HepG2 (cell line): ENCODE data around the gene PTPRM. TPM values are rescaled to one million over a fixed set of nuclear protein-coding genes. Genes with fewer than 3 reads are reported as not detected.

Experiments
- ATAC-seq: fragments of 200-7000 bp; cut with Tn5 transposase; 3 replicates; pipeline ENCODE4 v1.9.1; 2020; ENCODE audit warnings: mild to moderate bottlenecking, moderate library complexity
- BruUV-seq: library from RNA; stranded (reverse); fragments of 400-500 nt; replicated peaks from 2 replicates; lab custom pipeline; 2021; lab: Mats Ljungman, UMichigan
- CTCF ChIA-PET: fragments of 300-600 bp; formaldehyde crosslinking; extraction: SDS; loops from one replicate; lab custom pipeline; 2021; ENCODE audit warnings: low total read pairs, inconsistent platforms, low intra/inter-chr PET ratio; lab: Yijun Ruan, JAX
- POLR2A ChIA-PET: fragments of 350-600 bp; sonication (Branson Sonifier 250); formaldehyde crosslinking; loops from one replicate; lab custom pipeline; 2020; ENCODE audit warnings: antibody characterized with exemption, inconsistent platforms; lab: Yijun Ruan, JAX
- DNase-seq: peaks from one replicate; pipeline ENCODE4 v3.0.0-alpha.2; 2015; ENCODE audit warnings: low spot score
- FAIRE-seq: peaks from 3 replicates; lab custom pipeline; 2011; peaks lifted over from hg19 to GRCh38; lab: Jason Lieb, UNC
- H2AFZ ChIP-seq: one replicate; pipeline ENCODE4 v1.6.1; 2011; ENCODE audit warnings: low read length, inconsistent platforms
- H3K27ac ChIP-seq: fragments of 300-600 bp; 3 replicates; pipeline ENCODE4 v1.8.0; 2011; ENCODE audit warnings: mixed run types, mild to moderate bottlenecking, mixed read lengths, low read length, inconsistent platforms; ENCODE audit not compliant: insufficient read depth; ENCODE audit errors: extremely low read length
- H3K27me3 ChIP-seq, 2 experiments: fragments of 200-600 bp in 1 of 2; 2 replicates in 1 of 2; 3 replicates in 1 of 2; pipeline versions ENCODE4 v1.6.0 to v1.8.0; 2011; ENCODE audit warnings: low read length in 2 of 2, mild to moderate bottlenecking in 2 of 2, moderate library complexity in 2 of 2, inconsistent platforms in 1 of 2; ENCODE audit not compliant: insufficient read depth in 2 of 2, control insufficient read depth in 1 of 2
- H3K36me3 ChIP-seq, 2 experiments: fragments of 200-600 bp in 1 of 2; replicated peaks in 1 of 2; 2 replicates in 1 of 2; 3 replicates in 1 of 2; pipeline versions ENCODE4 v1.5.1 to v1.8.0; 2011; ENCODE audit warnings: low read length in 2 of 2, inconsistent platforms in 1 of 2; ENCODE audit not compliant: insufficient read depth in 2 of 2, control insufficient read depth in 1 of 2
- H3K4me1 ChIP-seq: 2 replicates; pipeline ENCODE4 v1.5.1; 2012; ENCODE audit warnings: low read length, inconsistent platforms; ENCODE audit not compliant: insufficient read depth
- H3K4me2 ChIP-seq: 2 replicates; pipeline ENCODE4 v1.6.0; 2011; ENCODE audit warnings: low read depth, low read length, inconsistent platforms
- H3K4me3 ChIP-seq, 3 experiments: fragments of 200-600 bp in 1 of 3; sonication (generic), shearing (Covaris generic) in 1 of 3; replicated peaks in 1 of 3; 2 replicates each; pipeline ENCODE4 v1.5.1; 2011 to 2016; ENCODE audit warnings: low read length in 3 of 3, inconsistent platforms in 2 of 3, low read depth in 2 of 3, mild to moderate bottlenecking in 2 of 3, control low read depth in 1 of 3, mixed read lengths in 1 of 3; ENCODE audit not compliant: insufficient read depth in 1 of 3
- H3K79me2 ChIP-seq: one replicate; pipeline ENCODE4 v1.6.1; 2011; ENCODE audit warnings: low read length, inconsistent platforms; ENCODE audit not compliant: insufficient read depth
- H3K9ac ChIP-seq: 2 replicates; pipeline ENCODE4 v1.6.0; 2011; ENCODE audit warnings: mild to moderate bottlenecking, low read depth, low read length, inconsistent platforms; ENCODE audit not compliant: insufficient read depth
- H3K9me3 ChIP-seq: 2 replicates; pipeline ENCODE4 v1.5.1; 2012; ENCODE audit warnings: mild to moderate bottlenecking, low read length
- H4K20me1 ChIP-seq: 2 replicates; pipeline ENCODE4 v1.6.0; 2011; ENCODE audit warnings: inconsistent platforms, mild to moderate bottlenecking, low read length, moderate library complexity; ENCODE audit not compliant: insufficient read depth
- ADNP ChIP-seq: sonication (generic); formaldehyde crosslinking; IDR thresholded peaks from 2 replicates; pipeline ENCODE4 v1.4.0; 2020; ENCODE audit warnings: missing genetic modification reagents
- ARID2 ChIP-seq: sonication (generic); formaldehyde crosslinking; IDR thresholded peaks from 2 replicates; pipeline ENCODE4 v1.8.1; 2022; ENCODE audit warnings: mild to moderate bottlenecking, missing genetic modification reagents, borderline replicate concordance
- ATF1 ChIP-seq: IDR thresholded peaks from 2 replicates; pipeline ENCODE4 v1.6.1; 2016; ENCODE audit warnings: mild to moderate bottlenecking, control low read depth
- FOSL1 ChIP-seq: sonication (generic); formaldehyde crosslinking; IDR thresholded peaks from 2 replicates; pipeline ENCODE4 v1.9.0; 2021; ENCODE audit warnings: missing genetic modification reagents, borderline replicate concordance
- JDP2 ChIP-seq: sonication (generic); formaldehyde crosslinking; IDR thresholded peaks from 2 replicates; pipeline ENCODE4 v1.8.1; 2022; ENCODE audit warnings: missing genetic modification reagents, borderline replicate concordance
- JUN ChIP-seq: sonication (generic); formaldehyde crosslinking; IDR thresholded peaks from 2 replicates; pipeline ENCODE4 v1.4.0; 2020; ENCODE audit warnings: mild to moderate bottlenecking, missing genetic modification reagents
- SAP130 ChIP-seq: IDR thresholded peaks from 2 replicates; pipeline ENCODE4 v1.6.1; 2016; ENCODE audit warnings: low read depth
- ZNF317 ChIP-seq: sonication (generic); formaldehyde crosslinking; IDR thresholded peaks from 2 replicates; pipeline ENCODE4 v1.5.0; 2020; ENCODE audit warnings: mild to moderate bottlenecking, missing genetic modification reagents
- ZNF800 ChIP-seq: sonication (generic); formaldehyde crosslinking; IDR thresholded peaks from 2 replicates; pipeline ENCODE4 v1.4.0; 2020; ENCODE audit warnings: missing genetic modification reagents
- WGBS: methylation state at CpG from one replicate; pipeline ENCODE4 v1.1.6; 2017; ENCODE audit warnings: low lambda C conversion rate; 5-methylcytosine and 5-hydroxymethylcytosine counted together
- in situ Hi-C: cut with HindIII; loops from 2 replicates; pipeline ENCODE4 v1.10.0; 2017; ENCODE audit warnings: low pct_unique_long_range_greater_than_20kb; ENCODE audit not compliant: extremely low pct_ligation_motif_present
- intact Hi-C: fragments of 100-400 bp; cut with micrococcal nuclease; formaldehyde crosslinking; loops from one replicate; pipeline ENCODE4 v1.10.0; 2022; ENCODE audit not compliant: unreplicated experiment
- polyA plus RNA-seq, 8 experiments: library from polyadenylated mRNA; depleted of rRNA in 3 of 8; stranded (reverse) in 7 of 8; unstranded in 1 of 8; fragments of >200 nt; fragmentation: Illumina TruSeq in 4 of 8; extraction: Trizol in 4 of 8; gene quantifications; 2 replicates each; pipeline versions ENCODE4 v1.2.1 to v1.2.3, GENCODE V29; 2011 to 2016; ENCODE audit warnings: low read depth in 4 of 8, missing spikeins in 1 of 8, mixed read lengths in 1 of 8; ENCODE audit not compliant: insufficient read depth in 1 of 8
- total RNA-seq, 5 experiments: library from RNA; depleted of rRNA; stranded (reverse); fragments of >200 nt; fragmentation: Illumina TruSeq; extraction: Trizol; gene quantifications; 2 replicates each; pipeline ENCODE4 v1.2.3, GENCODE V29; 2016; ENCODE audit warnings: low read depth in 1 of 5

The PTPRM gene
- total and polyA plus RNA-seq, 2 of the 13 experiments (the other 11 are each of a cell fraction or from before 2014, with no cell fraction given) = 12.6 to 108 TPM

GRCh38 chr18:7746106-7746505 is 179.0 kb downstream of the PTPRM start:
- in situ Hi-C loops (no loop called here), intact Hi-C loops (no loop called here)
- H3K27ac ChIP-seq = no peak overlapping the region
- CTCF ChIA-PET = no interaction called here
- peaks cover 46% of the 10 kb centered on the region for H3K4me1 ChIP-seq
- TF ChIP-seq ATF1 (CRISPR knock-in tag) (no peak), JDP2 (CRISPR knock-in tag) (no peak), ARID2 (CRISPR knock-in tag) (no peak), ADNP (no peak), ZNF317 (CRISPR knock-in tag) (peak; percentile 97), JUN (CRISPR knock-in tag) (no peak), ZNF800 (CRISPR knock-in tag) (no peak), SAP130 (no peak), FOSL1 (CRISPR knock-in tag) (no peak)
- no peak overlapping the region for H3K9ac ChIP-seq
- H2AFZ ChIP-seq = no peak overlapping the region
- no peak overlapping the region for H3K4me2 ChIP-seq
- no peak overlapping the region for H3K4me3 ChIP-seq
- no peaks in the 10 kb centered on the region for H4K20me1 ChIP-seq
- no peaks in the 10 kb centered on the region for H3K79me2 ChIP-seq
- POLR2A ChIA-PET = no interaction called here
- H3K36me3 ChIP-seq = no peaks in the 10 kb centered on the region
- 98% methylated on average over 3 of the region's 3 CpGs for WGBS
- no peak for FAIRE-seq
- no peak for ATAC-seq
- no peak for DNase-seq
- peaks cover 6% of the 10 kb centered on the region; the same call in 1 of the 2 replicates for H3K9me3 ChIP-seq
- no peaks in the 10 kb centered on the region for H3K27me3 ChIP-seq
- BruUV-seq = no TSS peak
